Superior temporal gyrus (tissue), 1 donor: ENCODE data around the gene PIMREG.

Experiments
- DNase-seq: peaks from one replicate; pipeline ENCODE4 v3.0.0-alpha.2; 2016; ENCODE audit errors: extremely low spot score

PIMREG gene

DNA sequence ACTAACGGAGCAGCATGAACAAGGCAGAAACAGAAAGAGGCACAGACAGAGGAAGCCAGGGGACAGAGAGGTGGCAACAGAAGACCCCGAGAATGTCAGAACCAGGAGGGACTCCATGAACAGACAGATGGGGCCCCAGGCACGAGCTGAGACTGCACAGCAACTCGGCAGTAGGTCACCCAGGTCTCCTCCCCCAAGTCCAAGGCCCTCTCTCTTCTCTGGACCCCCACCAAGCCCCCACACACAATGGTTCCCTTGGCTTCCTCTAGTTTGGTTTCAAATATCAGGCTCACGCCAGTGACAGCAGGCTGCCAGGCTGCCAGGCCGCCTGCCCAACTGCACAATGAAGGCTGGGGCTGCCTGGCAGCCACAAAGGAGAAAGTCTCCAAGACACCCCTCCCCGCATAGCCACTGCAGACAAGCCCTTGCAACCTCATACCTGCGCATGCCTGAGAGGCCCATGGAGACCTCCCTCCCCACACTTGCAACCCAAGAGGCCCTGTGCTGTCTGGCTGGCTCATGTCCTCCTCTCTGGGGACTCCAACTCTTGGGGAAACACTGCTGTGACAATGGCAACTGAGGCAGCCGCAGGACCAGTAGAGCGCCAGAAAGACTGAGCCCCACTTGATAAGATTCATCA lies 54.8 kb downstream of the PIMREG start:
- DNase-seq = no peak
